Uterus (tissue), 2 donors: ENCODE results near the gene MSMP.

Source experiments
- CTCF ChIP-seq, 4 experiments: fragments of 200-600 bp in 2 of 4; fragments of 450-650 bp in 2 of 4; sonication (generic) in 2 of 4; IDR thresholded peaks; one replicate each; pipeline ENCODE4 v1.5.1; 2016 to 2019; ENCODE audit warnings: antibody characterized with exemption in 4 of 4, mild to moderate bottlenecking in 2 of 4, moderate library complexity in 1 of 4
- POLR2A ChIP-seq, 2 donors: fragments of 450-650 bp; IDR thresholded peaks; one replicate each; pipeline ENCODE4 v1.6.1; 2016; ENCODE audit warnings: antibody characterized with exemption in 2 of 2, mild to moderate bottlenecking in 1 of 2, moderate library complexity in 1 of 2

GRCh38 chr9:35713578-35713977 is 40.5 kb downstream of the MSMP start:
- no peak for TF ChIP-seq CTCF (IDR thresholded peaks at IDR 0.05)
- no peak for TF ChIP-seq POLR2A (IDR thresholded peaks at IDR 0.05)
